ENCODE results near the gene P2RY2.

GRCh38 chr11:73188301-73188700, 29.8 kb upstream of the P2RY2 start:
- no peak for TF ChIP-seq POLR2A (IDR thresholded peaks at IDR 0.05; ENCODE audit: low read length)
- TF ChIP-seq GATA1 (IDR thresholded peaks at IDR 0.05; ENCODE audit: low read depth, low read length): no peak

Data from erythroblast (primary cell).